ENCODE measurements around the gene REC8. TPM values are rescaled to one million over a fixed set of nuclear protein-coding genes. Genes with fewer than 3 reads are reported as not detected.

The REC8 gene
- total and polyA plus RNA-seq, 2 of the 13 experiments (the other 11 are each of a cell fraction or from before 2014, with no cell fraction given) = 3.4 to 14.7 TPM

GRCh38 chr14:24188251-24189058 is 16.6 kb downstream of the REC8 start, which contains the start of gene IPO4 (continued):
- TF ChIP-seq AHDC1 (CRISPR knock-in tag; IDR thresholded peaks at IDR 0.05; ENCODE audit: borderline replicate concordance) (no peak), RBFOX2 (IDR thresholded peaks at IDR 0.05; ENCODE audit: low read depth, low read length) (peak; percentile 99), ZNF292 (CRISPR knock-in tag; IDR thresholded peaks at IDR 0.05; ENCODE audit: borderline replicate concordance, low read depth) (peak; percentile 78; the same call in 1 of the 2 replicates), NFE2 (CRISPR knock-in tag; IDR thresholded peaks at IDR 0.05) (no peak), ZNF570 (CRISPR knock-in tag; IDR thresholded peaks at IDR 0.05; ENCODE audit: borderline replicate concordance) (no peak), DR1 (CRISPR knock-in tag; IDR thresholded peaks at IDR 0.05) (peak; percentile 88; the same call in 1 of the 2 replicates), ZNF263 (CRISPR knock-in tag; IDR thresholded peaks at IDR 0.05) (peak; percentile 74), HMG20A (CRISPR knock-in tag; IDR thresholded peaks at IDR 0.05; ENCODE audit: borderline replicate concordance) (peak; percentile 71; the same call in 1 of the 2 replicates), TCF7L2 (IDR thresholded peaks at IDR 0.05; ENCODE audit: low read depth, low read length) (no peak), ZNF432 (CRISPR knock-in tag; IDR thresholded peaks at IDR 0.05; ENCODE audit: borderline replicate concordance) (no peak), NAIF1 (CRISPR knock-in tag; IDR thresholded peaks at IDR 0.05; ENCODE audit: borderline replicate concordance) (no peak), ZNF253 (CRISPR knock-in tag; IDR thresholded peaks at IDR 0.05; ENCODE audit: borderline replicate concordance) (peak; percentile 89; the same call in 1 of the 2 replicates)
- TF ChIP-seq, protein P1, sequence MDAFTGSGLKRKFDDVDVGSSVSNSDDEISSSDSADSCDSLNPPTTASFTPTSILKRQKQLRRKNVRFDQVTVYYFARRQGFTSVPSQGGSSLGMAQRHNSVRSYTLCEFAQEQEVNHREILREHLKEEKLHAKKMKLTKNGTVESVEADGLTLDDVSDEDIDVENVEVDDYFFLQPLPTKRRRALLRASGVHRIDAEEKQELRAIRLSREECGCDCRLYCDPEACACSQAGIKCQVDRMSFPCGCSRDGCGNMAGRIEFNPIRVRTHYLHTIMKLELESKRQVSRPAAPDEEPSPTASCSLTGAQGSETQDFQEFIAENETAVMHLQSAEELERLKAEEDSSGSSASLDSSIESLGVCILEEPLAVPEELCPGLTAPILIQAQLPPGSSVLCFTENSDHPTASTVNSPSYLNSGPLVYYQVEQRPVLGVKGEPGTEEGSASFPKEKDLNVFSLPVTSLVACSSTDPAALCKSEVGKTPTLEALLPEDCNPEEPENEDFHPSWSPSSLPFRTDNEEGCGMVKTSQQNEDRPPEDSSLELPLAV (CRISPR knock-in tag; conservative IDR thresholded peaks at IDR 0.05; ENCODE audit: low read depth) = no peak
- TF ChIP-seq, protein P2, sequence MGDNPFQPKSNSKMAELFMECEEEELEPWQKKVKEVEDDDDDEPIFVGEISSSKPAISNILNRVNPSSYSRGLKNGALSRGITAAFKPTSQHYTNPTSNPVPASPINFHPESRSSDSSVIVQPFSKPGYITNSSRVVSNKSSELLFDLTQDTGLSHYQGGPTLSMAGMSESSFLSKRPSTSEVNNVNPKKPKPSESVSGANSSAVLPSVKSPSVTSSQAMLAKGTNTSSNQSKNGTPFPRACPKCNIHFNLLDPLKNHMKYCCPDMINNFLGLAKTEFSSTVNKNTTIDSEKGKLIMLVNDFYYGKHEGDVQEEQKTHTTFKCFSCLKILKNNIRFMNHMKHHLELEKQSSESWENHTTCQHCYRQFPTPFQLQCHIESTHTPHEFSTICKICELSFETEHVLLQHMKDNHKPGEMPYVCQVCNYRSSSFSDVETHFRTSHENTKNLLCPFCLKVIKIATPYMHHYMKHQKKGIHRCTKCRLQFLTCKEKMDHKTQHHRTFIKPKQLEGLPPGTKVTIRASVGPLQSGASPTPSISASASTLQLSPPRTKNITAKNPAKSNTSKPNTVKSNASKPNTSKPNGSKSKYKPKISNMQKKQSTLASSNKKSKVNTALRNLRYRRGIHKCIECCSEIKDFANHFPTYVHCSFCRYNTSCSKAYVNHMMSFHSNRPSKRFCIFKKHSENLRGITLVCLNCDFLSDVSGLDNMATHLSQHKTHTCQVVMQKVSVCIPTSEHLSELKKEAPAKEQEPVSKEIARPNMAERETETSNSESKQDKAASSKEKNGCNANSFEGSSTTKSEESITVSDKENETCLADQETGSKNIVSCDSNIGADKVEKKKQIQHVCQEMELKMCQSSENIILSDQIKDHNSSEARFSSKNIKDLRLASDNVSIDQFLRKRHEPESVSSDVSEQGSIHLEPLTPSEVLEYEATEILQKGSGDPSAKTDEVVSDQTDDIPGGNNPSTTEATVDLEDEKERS (CRISPR knock-in tag; IDR thresholded peaks at IDR 0.05) = peak; percentile 96
- TF ChIP-seq, protein P3, sequence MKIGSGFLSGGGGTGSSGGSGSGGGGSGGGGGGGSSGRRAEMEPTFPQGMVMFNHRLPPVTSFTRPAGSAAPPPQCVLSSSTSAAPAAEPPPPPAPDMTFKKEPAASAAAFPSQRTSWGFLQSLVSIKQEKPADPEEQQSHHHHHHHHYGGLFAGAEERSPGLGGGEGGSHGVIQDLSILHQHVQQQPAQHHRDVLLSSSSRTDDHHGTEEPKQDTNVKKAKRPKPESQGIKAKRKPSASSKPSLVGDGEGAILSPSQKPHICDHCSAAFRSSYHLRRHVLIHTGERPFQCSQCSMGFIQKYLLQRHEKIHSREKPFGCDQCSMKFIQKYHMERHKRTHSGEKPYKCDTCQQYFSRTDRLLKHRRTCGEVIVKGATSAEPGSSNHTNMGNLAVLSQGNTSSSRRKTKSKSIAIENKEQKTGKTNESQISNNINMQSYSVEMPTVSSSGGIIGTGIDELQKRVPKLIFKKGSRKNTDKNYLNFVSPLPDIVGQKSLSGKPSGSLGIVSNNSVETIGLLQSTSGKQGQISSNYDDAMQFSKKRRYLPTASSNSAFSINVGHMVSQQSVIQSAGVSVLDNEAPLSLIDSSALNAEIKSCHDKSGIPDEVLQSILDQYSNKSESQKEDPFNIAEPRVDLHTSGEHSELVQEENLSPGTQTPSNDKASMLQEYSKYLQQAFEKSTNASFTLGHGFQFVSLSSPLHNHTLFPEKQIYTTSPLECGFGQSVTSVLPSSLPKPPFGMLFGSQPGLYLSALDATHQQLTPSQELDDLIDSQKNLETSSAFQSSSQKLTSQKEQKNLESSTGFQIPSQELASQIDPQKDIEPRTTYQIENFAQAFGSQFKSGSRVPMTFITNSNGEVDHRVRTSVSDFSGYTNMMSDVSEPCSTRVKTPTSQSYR (CRISPR knock-in tag; IDR thresholded peaks at IDR 0.05; ENCODE audit: borderline replicate concordance) = peak; percentile 92

Measured in HepG2 (cell line).